SK-N-SH (cell line): Measurements from ENCODE around the gene ABAT.

Source experiments
- CHD2 ChIP-seq: fragments of 150-350 bp; IDR thresholded peaks from 2 replicates; pipeline ENCODE4 v1.6.1; 2018; ENCODE audit warnings: low read length; ENCODE audit not compliant: partially characterized antibody
- EZH2phosphoT487 ChIP-seq: fragments of 200-600 bp; sonication (generic); IDR thresholded peaks from 2 replicates; pipeline ENCODE4 v1.6.1; 2017; ENCODE audit warnings: low read depth, mixed run types, mild to moderate bottlenecking, antibody characterized with exemption, moderate library complexity, borderline replicate concordance
- JUND ChIP-seq: IDR thresholded peaks from 2 replicates; pipeline ENCODE4 v1.4.0; 2012
- MXI1 ChIP-seq: IDR thresholded peaks from 2 replicates; pipeline ENCODE4 v1.6.1; 2012; ENCODE audit warnings: mild to moderate bottlenecking, low read depth, low read length, improper control_type of control experiment
- POLR2AphosphoS5 ChIP-seq: IDR thresholded peaks from 2 replicates; pipeline ENCODE4 v1.6.1; 2012; ENCODE audit warnings: low read depth, low read length
- SMC3 ChIP-seq: IDR thresholded peaks from 2 replicates; pipeline ENCODE4 v1.6.1; 2012; ENCODE audit warnings: low read depth, low read length, improper control_type of control experiment
- TCF12 ChIP-seq: IDR thresholded peaks from 2 replicates; pipeline ENCODE4 v1.4.0; 2012
- TF ChIP-seq, protein P1 (sequence below): IDR thresholded peaks from 2 replicates; pipeline ENCODE4 v1.4.0; 2012; ENCODE audit warnings: low read depth, borderline replicate concordance
- TF ChIP-seq, protein P2 (sequence below): fragments of 150-350 bp; IDR thresholded peaks from 2 replicates; pipeline ENCODE4 v1.6.1; 2017; ENCODE audit warnings: antibody characterized with exemption, low read length, low read depth, borderline replicate concordance
- TF ChIP-seq, protein P3 (sequence below): fragments of 200-600 bp; sonication (generic); IDR thresholded peaks from 2 replicates; pipeline ENCODE4 v1.6.1; 2017; ENCODE audit warnings: antibody characterized with exemption, mild to moderate bottlenecking, moderate library complexity

DNA sequence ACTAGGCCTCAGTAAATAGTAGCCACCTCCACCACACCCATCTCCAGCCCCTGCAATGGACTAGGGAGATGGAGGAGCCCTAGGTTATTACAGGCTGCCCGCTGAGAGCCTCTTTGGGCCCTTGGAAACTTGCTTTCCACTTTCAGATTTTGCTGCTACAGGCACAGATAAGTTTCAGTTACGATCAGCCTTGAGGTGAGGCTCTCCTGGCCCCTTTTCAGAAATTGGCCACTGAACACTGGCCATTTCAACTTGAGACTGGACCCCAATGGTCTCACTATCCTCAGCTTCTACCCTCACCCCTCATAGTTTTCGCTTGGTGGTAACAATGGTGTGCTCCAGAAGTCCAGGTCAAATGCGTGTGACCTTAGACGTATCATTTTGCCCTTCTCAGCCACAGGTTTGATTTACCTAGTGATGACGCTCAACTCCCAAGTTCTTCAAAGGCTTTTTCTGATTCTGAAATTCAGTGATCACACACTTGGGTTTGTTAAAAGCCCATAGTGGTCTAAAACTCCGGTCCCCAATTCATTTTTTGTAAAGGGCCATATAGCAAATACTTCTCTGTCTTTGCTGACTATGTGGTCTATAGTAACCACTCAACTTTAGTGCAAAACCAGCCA is 124.2 kb downstream of the ABAT start:
- TF ChIP-seq, protein P1, sequence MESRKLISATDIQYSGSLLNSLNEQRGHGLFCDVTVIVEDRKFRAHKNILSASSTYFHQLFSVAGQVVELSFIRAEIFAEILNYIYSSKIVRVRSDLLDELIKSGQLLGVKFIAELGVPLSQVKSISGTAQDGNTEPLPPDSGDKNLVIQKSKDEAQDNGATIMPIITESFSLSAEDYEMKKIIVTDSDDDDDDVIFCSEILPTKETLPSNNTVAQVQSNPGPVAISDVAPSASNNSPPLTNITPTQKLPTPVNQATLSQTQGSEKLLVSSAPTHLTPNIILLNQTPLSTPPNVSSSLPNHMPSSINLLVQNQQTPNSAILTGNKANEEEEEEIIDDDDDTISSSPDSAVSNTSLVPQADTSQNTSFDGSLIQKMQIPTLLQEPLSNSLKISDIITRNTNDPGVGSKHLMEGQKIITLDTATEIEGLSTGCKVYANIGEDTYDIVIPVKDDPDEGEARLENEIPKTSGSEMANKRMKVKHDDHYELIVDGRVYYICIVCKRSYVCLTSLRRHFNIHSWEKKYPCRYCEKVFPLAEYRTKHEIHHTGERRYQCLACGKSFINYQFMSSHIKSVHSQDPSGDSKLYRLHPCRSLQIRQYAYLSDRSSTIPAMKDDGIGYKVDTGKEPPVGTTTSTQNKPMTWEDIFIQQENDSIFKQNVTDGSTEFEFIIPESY, result no peak
- TF ChIP-seq, protein P2, sequence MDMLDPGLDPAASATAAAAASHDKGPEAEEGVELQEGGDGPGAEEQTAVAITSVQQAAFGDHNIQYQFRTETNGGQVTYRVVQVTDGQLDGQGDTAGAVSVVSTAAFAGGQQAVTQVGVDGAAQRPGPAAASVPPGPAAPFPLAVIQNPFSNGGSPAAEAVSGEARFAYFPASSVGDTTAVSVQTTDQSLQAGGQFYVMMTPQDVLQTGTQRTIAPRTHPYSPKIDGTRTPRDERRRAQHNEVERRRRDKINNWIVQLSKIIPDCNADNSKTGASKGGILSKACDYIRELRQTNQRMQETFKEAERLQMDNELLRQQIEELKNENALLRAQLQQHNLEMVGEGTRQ, result no peak
- no peak for TF ChIP-seq TCF12
- TF ChIP-seq SMC3, result no peak
- TF ChIP-seq, protein P3, sequence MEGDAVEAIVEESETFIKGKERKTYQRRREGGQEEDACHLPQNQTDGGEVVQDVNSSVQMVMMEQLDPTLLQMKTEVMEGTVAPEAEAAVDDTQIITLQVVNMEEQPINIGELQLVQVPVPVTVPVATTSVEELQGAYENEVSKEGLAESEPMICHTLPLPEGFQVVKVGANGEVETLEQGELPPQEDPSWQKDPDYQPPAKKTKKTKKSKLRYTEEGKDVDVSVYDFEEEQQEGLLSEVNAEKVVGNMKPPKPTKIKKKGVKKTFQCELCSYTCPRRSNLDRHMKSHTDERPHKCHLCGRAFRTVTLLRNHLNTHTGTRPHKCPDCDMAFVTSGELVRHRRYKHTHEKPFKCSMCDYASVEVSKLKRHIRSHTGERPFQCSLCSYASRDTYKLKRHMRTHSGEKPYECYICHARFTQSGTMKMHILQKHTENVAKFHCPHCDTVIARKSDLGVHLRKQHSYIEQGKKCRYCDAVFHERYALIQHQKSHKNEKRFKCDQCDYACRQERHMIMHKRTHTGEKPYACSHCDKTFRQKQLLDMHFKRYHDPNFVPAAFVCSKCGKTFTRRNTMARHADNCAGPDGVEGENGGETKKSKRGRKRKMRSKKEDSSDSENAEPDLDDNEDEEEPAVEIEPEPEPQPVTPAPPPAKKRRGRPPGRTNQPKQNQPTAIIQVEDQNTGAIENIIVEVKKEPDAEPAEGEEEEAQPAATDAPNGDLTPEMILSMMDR, result no peak
- no peak for TF ChIP-seq JUND
- TF ChIP-seq CHD2, result no peak
- TF ChIP-seq MXI1, result no peak
- no peak for TF ChIP-seq EZH2phosphoT487
- TF ChIP-seq POLR2AphosphoS5, result no peak
